Right cardiac atrium (tissue), 5 donors: ENCODE results near the gene ARFGAP3. TPM values are rescaled to one million over a fixed set of nuclear protein-coding genes. Genes with fewer than 3 reads are reported as not detected.

ENCODE experiments used
- ATAC-seq, 2 donors: fragments of 200-7000 bp; cut with Tn5 transposase; one replicate each; pipeline versions ENCODE4 v1.8.0 to v1.9.1; 2020; ENCODE audit warnings: moderate library complexity in 2 of 2, mild to moderate bottlenecking in 1 of 2
- DNase-seq, 3 donors: peaks; one replicate each; pipeline ENCODE4 v3.0.0-alpha.2; 2020
- H3K27ac ChIP-seq: one replicate; pipeline ENCODE4 v1.5.1; 2013; ENCODE audit warnings: mild to moderate bottlenecking, low read length, control low read depth, moderate library complexity
- H3K27me3 ChIP-seq: one replicate; pipeline ENCODE4 v1.6.1; 2013; ENCODE audit not compliant: control insufficient read depth, insufficient read depth
- H3K4me1 ChIP-seq: one replicate; pipeline ENCODE4 v1.6.1; 2013; ENCODE audit warnings: low read length; ENCODE audit not compliant: control insufficient read depth, insufficient read depth
- H3K4me3 ChIP-seq: one replicate; pipeline ENCODE4 v1.5.1; 2013; ENCODE audit warnings: low read length, control low read depth
- H3K9me3 ChIP-seq: one replicate; pipeline ENCODE4 v1.6.1; 2013; ENCODE audit warnings: low read length; ENCODE audit not compliant: control insufficient read depth
- WGBS: extraction: QIAGEN DNeasy Blood & Tissue Kit; methylation state at CpG from one replicate; pipeline ENCODE4 v1.1.7; 2013; 5-methylcytosine and 5-hydroxymethylcytosine counted together
- intact Hi-C, 4 donors: fragments of 100-400 bp; cut with DNase I; formaldehyde crosslinking; loops; one replicate each; pipeline versions ENCODE4 v1.11.0 to v1.14.0; 2022 to 2023
- long read RNA-seq, 4 donors: library from polyadenylated mRNA; unstranded; transcript quantifications; one replicate each; pipeline ENCODE4 v2.0.0, GENCODE V29; 2020 to 2021
- polyA plus RNA-seq: library from polyadenylated mRNA; stranded (reverse); fragments of 200-250 nt; gene quantifications from one replicate; pipeline ENCODE4 v1.2.3, GENCODE V29; 2013
- total RNA-seq, 4 donors: library from RNA; stranded (reverse); fragmentation: NEBNext Ultra II Directional; extraction: Animal tissue kit (Norgen Biotek cat#: 25700); gene quantifications; one replicate each; pipeline ENCODE4 v1.2.1, GENCODE V29; 2021
- donor health status: healthy with polysubstance abuse.
- donor health status: DM: no; HTN: yes; CAD: no.
- donor health status: DM: no; HTN: no; CAD: no.
- donor health status: DM: no; HTN: yes; CAD: no; lungs with severe emphysema.
- donor health status: DM: yes; HTN: yes; CAD: no.

The ARFGAP3 gene
- total RNA-seq: 10 to 100 TPM; 23.3 to 37.7 (median 27.5) TPM
- 17.0 TPM for polyA plus RNA-seq
- long read RNA-seq, donor 1, transcript ARFGAP3-201 (16 exons, 2,857 nt): major isoform, 113 of 123 reads
- long read RNA-seq, donor 1, partial matches to known transcripts: 5 of 123 reads
- long read RNA-seq, donor 1, other reads (novel, unspliced or antisense): 5 of 123 reads
- long read RNA-seq, donor 2, transcript ARFGAP3-201 (16 exons, 2,857 nt): major isoform, 15 of 20 reads
- long read RNA-seq, donor 2, partial matches to known transcripts: 2 of 20 reads
- long read RNA-seq, donor 2, other reads (novel, unspliced or antisense): 3 of 20 reads
- long read RNA-seq, donor 3, transcript ARFGAP3-201 (16 exons, 2,857 nt): major isoform, 262 of 309 reads
- long read RNA-seq, donor 3, partial matches to known transcripts: 19 of 309 reads
- long read RNA-seq, donor 3, other reads (novel, unspliced or antisense): 27 of 309 reads
- long read RNA-seq, donor 4, transcript ARFGAP3-201 (16 exons, 2,857 nt): major isoform, 39 of 44 reads
- long read RNA-seq, donor 4, partial matches to known transcripts: 1 of 44 reads
- long read RNA-seq, donor 4, other reads (novel, unspliced or antisense): 4 of 44 reads

GRCh38 chr22:42856865-42857704, at the start of gene ARFGAP3:
ARFGAP3 (minus strand) TSS chr22:42857273; CDS start chr22:42857182, 91 bp downstream.
- ATAC-seq (peak; percentile 96 to 98), DNase-seq (peak; percentile 95 to 98 (median 98))
- 6% methylated on average over 109 of the region's 111 CpGs for WGBS
- intact Hi-C loops: no loop called here
- Histone ChIP-seq H3K4me3 (peak within 1 kb of the TSS; percentile 81), H3K4me1 (no peaks in the 10 kb centered on the region), H3K9me3 (no peaks in the 10 kb centered on the region), H3K27me3 (no peaks in the 10 kb centered on the region), H3K27ac (peak within 1 kb of the TSS; percentile 95)

- Histone ChIP-seq H3K4me1 (peaks cover 38% of the 10 kb centered on the region), H3K4me3 (no peak overlapping the region), H3K27me3 (no peaks in the 10 kb centered on the region), H3K9me3 (no peaks in the 10 kb centered on the region), H3K27ac (peak overlapping the region; percentile 83)
- 40% methylated on average over 5 of the region's 5 CpGs for WGBS
- peak; percentile 20 to 39 for ATAC-seq
- DNase-seq: peak; percentile 59 to 86 (median 85)
- intact Hi-C loops: loop anchor here in 1 of 4 donors (10.0 kb wide), 1 partner anchor 109 kb away; the partner anchor contains the start of gene PACSIN2
Measured at GRCh38 chr22:42905702-42906183, 48.7 kb upstream of the ARFGAP3 start.

DNA sequence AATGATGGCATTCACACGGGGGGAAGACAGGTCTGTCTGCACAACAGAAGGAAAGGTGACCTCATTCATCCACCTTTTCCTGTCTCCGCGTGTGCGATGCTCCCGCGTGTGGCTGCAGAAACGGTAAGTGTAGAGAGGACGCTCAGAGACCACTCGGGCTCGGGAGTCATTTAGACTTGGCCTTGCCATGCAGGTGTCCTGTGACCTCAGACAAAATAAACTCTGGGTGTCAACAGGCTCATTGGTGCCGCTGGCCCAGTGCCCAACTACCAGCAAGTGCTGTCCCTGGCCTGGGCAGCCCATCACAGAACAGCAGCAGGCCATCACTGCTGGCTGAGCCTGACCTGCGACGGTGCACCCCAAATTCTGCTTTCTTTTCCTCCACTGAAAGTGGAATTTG, 48.1 kb upstream of the ARFGAP3 start:
- H3K27ac ChIP-seq: peak overlapping the region; percentile 83
- intact Hi-C loops: loop anchor here in 1 of 4 donors (10.0 kb wide), 1 partner anchor 110 kb away; the partner anchor contains the start of gene PACSIN2
- DNase-seq (peak; percentile 45 to 82 (median 79)), ATAC-seq (peak in 1 of 2 donors; percentile 3)
- peaks cover 38% of the 10 kb centered on the region for H3K4me1 ChIP-seq
- no peak overlapping the region for H3K4me3 ChIP-seq
- WGBS: 51% methylated on average over 13 of the region's 13 CpGs
- no peaks in the 10 kb centered on the region for H3K9me3 ChIP-seq
- no peaks in the 10 kb centered on the region for H3K27me3 ChIP-seq

DNA sequence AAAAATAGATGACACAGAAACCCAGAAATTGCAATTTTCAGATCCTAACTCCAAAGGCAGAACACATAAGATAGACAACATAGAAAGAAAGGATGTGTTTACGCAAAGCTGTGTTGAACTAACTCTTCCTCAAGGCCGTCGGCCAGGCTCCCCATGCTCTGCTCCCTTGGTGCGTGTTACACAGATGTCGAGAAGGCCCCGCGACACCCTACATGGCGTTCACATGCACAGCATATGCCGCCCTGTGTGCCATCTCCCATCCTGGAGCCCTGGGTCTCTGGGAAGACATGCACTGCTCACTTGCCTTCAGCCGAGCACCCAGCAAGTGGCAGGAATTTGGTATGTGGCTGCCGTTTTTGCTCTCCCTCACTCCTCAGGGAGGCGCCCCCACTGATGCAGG, 47.0 kb upstream of the ARFGAP3 start:
- intact Hi-C loops: loop anchor here in 1 of 4 donors (10.0 kb wide), 1 partner anchor 111 kb away; the partner anchor contains the start of gene PACSIN2
- 89% methylated on average over 12 of the region's 12 CpGs for WGBS
- Histone ChIP-seq H3K4me1 (peaks cover 33% of the 10 kb centered on the region), H3K9me3 (no peaks in the 10 kb centered on the region), H3K4me3 (no peak overlapping the region), H3K27me3 (no peaks in the 10 kb centered on the region), H3K27ac (no peak overlapping the region)
- DNase-seq (peak in 1 of 3 donors; percentile 50), ATAC-seq (no peak)

- intact Hi-C loops: loop anchor here in 1 of 4 donors (10.0 kb wide), 1 partner anchor 112 kb away; the partner anchor contains the start of gene PACSIN2
- WGBS: 58% methylated on average over 15 of the region's 15 CpGs
- Histone ChIP-seq H3K4me3 (no peak overlapping the region), H3K27ac (peak overlapping the region; percentile 77), H3K27me3 (no peaks in the 10 kb centered on the region), H3K4me1 (peaks cover 25% of the 10 kb centered on the region), H3K9me3 (no peaks in the 10 kb centered on the region)
- peak in 1 of 3 donors; percentile 62 for DNase-seq
- ATAC-seq: peak in 1 of 2 donors; percentile 5
Measured at GRCh38 chr22:42902875-42903510, 45.9 kb upstream of the ARFGAP3 start.

DNA sequence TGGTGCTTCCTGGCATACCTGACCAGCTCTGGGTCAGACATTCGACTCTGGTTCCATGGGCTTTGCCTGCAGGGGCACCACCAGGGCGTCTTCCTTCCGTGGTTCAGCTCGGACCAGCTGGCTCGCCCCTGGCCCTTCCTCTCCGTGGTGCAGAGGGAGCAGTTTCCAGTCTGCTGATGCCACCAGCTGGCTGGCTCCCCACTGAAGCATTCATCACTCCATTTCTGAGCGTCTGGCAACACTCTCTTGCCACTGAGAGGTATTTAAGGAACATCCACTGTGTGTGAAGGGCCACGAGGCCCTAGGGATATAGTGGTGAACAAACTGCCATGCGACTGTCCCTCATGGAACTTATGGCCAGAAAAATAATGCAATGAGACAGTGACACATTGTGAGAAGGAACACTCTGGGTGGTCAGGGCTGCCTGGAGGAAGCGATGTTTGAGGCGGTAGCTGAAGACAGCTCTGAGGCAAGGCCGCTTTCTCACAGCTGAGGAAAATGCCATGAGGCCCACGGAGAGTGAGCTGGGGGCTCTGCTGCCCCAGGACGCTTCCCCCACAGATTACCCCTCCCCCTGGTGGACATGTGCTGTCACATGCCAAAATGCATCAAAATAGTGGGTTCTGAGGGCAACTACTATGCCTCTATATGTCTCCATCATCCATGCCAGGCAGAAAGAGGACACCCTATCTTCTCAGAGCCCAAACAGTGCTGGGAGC, 44.9 kb upstream of the ARFGAP3 start:
- 68% methylated on average over 14 of the region's 14 CpGs for whole genome bisulfite sequencing
- intact Hi-C loops: loop anchor here in 1 of 4 donors (10.0 kb wide), 1 partner anchor 113 kb away; the partner anchor contains the start of gene PACSIN2
- ATAC-seq (peak; percentile 52 to 61), DNase-seq (peak; percentile 64 to 80 (median 77))
- H3K27me3 ChIP-seq: no peaks in the 10 kb centered on the region
- peaks cover 20% of the 10 kb centered on the region for H3K4me1 ChIP-seq
- H3K27ac ChIP-seq: peak overlapping the region; percentile 87
- H3K4me3 ChIP-seq: no peak overlapping the region
- no peaks in the 10 kb centered on the region for H3K9me3 ChIP-seq

DNA sequence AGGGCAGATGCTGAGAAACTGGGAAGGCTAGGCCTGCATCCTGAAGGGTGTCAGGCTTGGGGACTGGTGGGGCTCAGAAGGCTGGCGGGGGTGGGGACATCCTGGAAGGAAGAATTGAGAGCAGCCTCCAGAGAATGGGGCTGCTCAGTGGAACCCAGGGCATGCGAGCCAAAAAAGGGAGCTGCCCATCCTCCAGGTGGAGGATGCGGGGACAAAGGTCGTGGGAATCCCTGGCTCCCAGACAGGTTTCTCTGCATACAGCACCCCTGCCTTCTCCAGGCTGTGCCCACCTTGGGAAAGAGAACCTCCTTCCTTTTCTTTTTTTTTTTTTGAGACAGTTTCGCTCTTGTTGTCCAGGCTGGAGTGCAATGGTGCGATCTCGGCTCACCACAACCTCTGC, 40.9 kb upstream of the ARFGAP3 start:
- H3K27ac ChIP-seq: no peak overlapping the region
- intact Hi-C loops: no loop called here
- ATAC-seq (no peak), DNase-seq (peak in 2 of 3 donors; percentile 35 to 41)
- H3K4me3 ChIP-seq: no peak overlapping the region
- H3K4me1 ChIP-seq: peaks cover 14% of the 10 kb centered on the region
- H3K9me3 ChIP-seq: no peaks in the 10 kb centered on the region
- H3K27me3 ChIP-seq: no peaks in the 10 kb centered on the region
- WGBS: 87% methylated on average over 7 of the region's 7 CpGs

DNA sequence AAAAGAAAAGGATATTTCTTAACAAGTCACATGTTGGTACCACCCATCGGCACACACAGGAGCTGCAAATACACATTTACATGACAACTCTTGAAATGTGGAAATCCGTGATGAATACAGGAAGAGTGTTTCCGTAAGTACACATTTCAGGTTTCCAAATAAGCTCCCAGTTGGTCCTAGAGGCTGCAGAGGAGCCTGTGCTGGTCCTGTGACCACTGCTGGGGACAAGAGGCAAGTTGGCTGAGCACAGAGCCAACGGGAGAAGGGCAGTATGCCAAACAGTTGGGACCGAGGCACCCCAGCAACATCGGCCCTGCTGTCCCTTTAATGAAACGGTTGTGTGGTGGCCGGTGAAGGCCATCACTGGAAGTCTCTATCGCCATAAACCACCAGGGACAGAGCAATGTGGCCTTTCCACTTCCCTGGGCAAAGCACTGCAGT, 38.5 kb upstream of the ARFGAP3 start:
- Histone ChIP-seq H3K27me3 (no peaks in the 10 kb centered on the region), H3K27ac (peak overlapping the region; percentile 75), H3K9me3 (no peaks in the 10 kb centered on the region), H3K4me3 (no peak overlapping the region), H3K4me1 (peaks cover 14% of the 10 kb centered on the region)
- 39% methylated on average over 9 of the region's 9 CpGs for WGBS
- DNase-seq: peak in 1 of 3 donors; percentile 67
- ATAC-seq: peak in 1 of 2 donors; percentile 4
- intact Hi-C loops: no loop called here

GRCh38 chr22:42895087-42895486, 38.0 kb upstream of the ARFGAP3 start:
- ATAC-seq (no peak), DNase-seq (peak in 1 of 3 donors; percentile 43)
- Histone ChIP-seq H3K4me3 (no peak overlapping the region), H3K9me3 (no peaks in the 10 kb centered on the region), H3K27ac (peak overlapping the region; percentile 1), H3K27me3 (no peaks in the 10 kb centered on the region), H3K4me1 (peaks cover 14% of the 10 kb centered on the region)
- WGBS: 42% methylated on average over 7 of the region's 7 CpGs
- intact Hi-C loops: no loop called here
